Natural killer cell treated with Interleukin-12 subunit alpha and Interleukin-12 subunit beta and Interleukin-15 and Interleukin-18, amount 100 ng/mL, for 72 hours (primary cell): ENCODE results near the gene COA1. TPM values are rescaled to one million over a fixed set of nuclear protein-coding genes. Genes with fewer than 3 reads are reported as not detected.

ENCODE experiments used
- ATAC-seq, 2 donors: fragments of 150-1000 bp; cut with Tn5 transposase in 1 of 2; sonication (Bioruptor Pico), chemical (Tn5 transposase) in 1 of 2; 2 replicates each; pipeline ENCODE4 v1.10.0; 2021
- DNase-seq: peaks from one replicate; pipeline ENCODE4 v3.0.0; 2022; ENCODE audit warnings: low spot score
- H3K27ac Mint-ChIP-seq, 2 donors: 1 replicate in 1 of 2; 2 replicates in 1 of 2; pipeline ENCODE4 v1.8.0; 2022; ENCODE audit warnings: mixed read lengths in 2 of 2, mild to moderate bottlenecking in 1 of 2, moderate library complexity in 1 of 2
- H3K27me3 Mint-ChIP-seq, 2 donors: 1 replicate in 1 of 2; 2 replicates in 1 of 2; pipeline ENCODE4 v1.8.0; 2022; ENCODE audit warnings: mixed read lengths in 2 of 2
- H3K36me3 Mint-ChIP-seq: one replicate; pipeline ENCODE4 v1.8.0; 2022; ENCODE audit warnings: mixed read lengths
- H3K4me1 Mint-ChIP-seq, 2 donors: 1 replicate in 1 of 2; 2 replicates in 1 of 2; pipeline ENCODE4 v1.8.0; 2022; ENCODE audit warnings: low read depth in 2 of 2, mixed read lengths in 2 of 2, mild to moderate bottlenecking in 1 of 2
- H3K4me3 Mint-ChIP-seq: one replicate; pipeline ENCODE4 v1.8.0; 2022; ENCODE audit warnings: mixed read lengths
- H3K9me3 Mint-ChIP-seq: 2 replicates; pipeline ENCODE4 v1.8.0; 2022; ENCODE audit warnings: mixed read lengths
- total RNA-seq, 2 donors: library from RNA; stranded (reverse); gene quantifications; one replicate each; pipeline ENCODE4 v1.2.3, GENCODE V29; 2022

COA1 gene
- total RNA-seq, 2 donors from 2014 or later, result 77.2 to 119 TPM

- H3K27me3 Mint-ChIP-seq, result no peaks in the 10 kb centered on the region
- peaks cover 57% of the 10 kb centered on the region for H3K36me3 Mint-ChIP-seq
- H3K4me1 Mint-ChIP-seq, result peaks cover 65 to 76% of the 10 kb centered on the region in 2 donors
These were observed 103.9 kb downstream of the COA1 start for GRCh38 chr7:43625453-43625852.

GRCh38 chr7:43624156-43624555, 105.2 kb downstream of the COA1 start:
- no peak for ATAC-seq
- Mint-ChIP-seq H3K27me3 (no peaks in the 10 kb centered on the region), H3K4me1 (peaks cover 61 to 69% of the 10 kb centered on the region in 2 donors), H3K36me3 (peaks cover 54% of the 10 kb centered on the region), H3K27ac (no peak overlapping the region), H3K4me3 (peak overlapping the region; percentile 68), H3K9me3 (no peaks in the 10 kb centered on the region)
- no peak for DNase-seq

More at GRCh38 chr7:43625453-43625852, 103.9 kb downstream of the COA1 start:
- H3K4me3 Mint-ChIP-seq, result peak overlapping the region; percentile 68
- ATAC-seq, result peak; percentile 89 to 96
- H3K9me3 Mint-ChIP-seq, result no peaks in the 10 kb centered on the region
- DNase-seq, result peak; percentile 80
- no peak overlapping the region for H3K27ac Mint-ChIP-seq

GRCh38 chr7:43621729-43622448, 107.4 kb downstream of the COA1 start:
- H3K4me1 Mint-ChIP-seq, result peaks cover 40 to 50% of the 10 kb centered on the region in 2 donors
- peak overlapping the region; percentile 60 for H3K4me3 Mint-ChIP-seq
- peaks cover 33% of the 10 kb centered on the region for H3K36me3 Mint-ChIP-seq
- DNase-seq, result no peak
- no peaks in the 10 kb centered on the region for H3K9me3 Mint-ChIP-seq
- H3K27me3 Mint-ChIP-seq, result no peaks in the 10 kb centered on the region
- H3K27ac Mint-ChIP-seq, result no peak overlapping the region
- ATAC-seq, result peak in 1 of 2 donors; percentile 57

- H3K27ac Mint-ChIP-seq, result no peak overlapping the region
- H3K36me3 Mint-ChIP-seq, result peaks cover 24% of the 10 kb centered on the region
- H3K4me1 Mint-ChIP-seq, result peaks cover 34 to 38% of the 10 kb centered on the region in 2 donors
- DNase-seq (no peak), ATAC-seq (no peak)
- H3K9me3 Mint-ChIP-seq, result no peaks in the 10 kb centered on the region
- no peak overlapping the region for H3K4me3 Mint-ChIP-seq
- no peaks in the 10 kb centered on the region for H3K27me3 Mint-ChIP-seq
These were observed 109.9 kb downstream of the COA1 start for GRCh38 chr7:43619213-43620012.

- H3K36me3 Mint-ChIP-seq, result peaks cover 18% of the 10 kb centered on the region
- peaks cover 35 to 42% of the 10 kb centered on the region in 2 donors for H3K4me1 Mint-ChIP-seq
- H3K27me3 Mint-ChIP-seq, result no peaks in the 10 kb centered on the region
- DNase-seq (no peak), ATAC-seq (no peak)
- no peak overlapping the region for H3K27ac Mint-ChIP-seq
- no peaks in the 10 kb centered on the region for H3K9me3 Mint-ChIP-seq
- no peak overlapping the region for H3K4me3 Mint-ChIP-seq
These were observed 111.2 kb downstream of the COA1 start for GRCh38 chr7:43618073-43618472.

- no peak for DNase-seq
- ATAC-seq, result no peak
- Mint-ChIP-seq H3K27me3 (no peaks in the 10 kb centered on the region), H3K9me3 (no peaks in the 10 kb centered on the region), H3K4me1 (peaks cover 36 to 42% of the 10 kb centered on the region in 2 donors), H3K36me3 (peaks cover 15% of the 10 kb centered on the region), H3K4me3 (no peak overlapping the region), H3K27ac (no peak overlapping the region)
These were observed 112.3 kb downstream of the COA1 start for GRCh38 chr7:43616977-43617376.

GRCh38 chr7:43615558-43616145, 113.7 kb downstream of the COA1 start:
- Mint-ChIP-seq H3K4me3 (peak overlapping the region; percentile 7), H3K4me1 (peaks cover 32 to 41% of the 10 kb centered on the region in 2 donors), H3K36me3 (peaks cover 18% of the 10 kb centered on the region), H3K9me3 (no peaks in the 10 kb centered on the region), H3K27ac (no peak overlapping the region), H3K27me3 (no peaks in the 10 kb centered on the region)
- DNase-seq (no peak), ATAC-seq (no peak)

GRCh38 chr7:43612599-43613589, 116.4 kb downstream of the COA1 start:
- Mint-ChIP-seq H3K4me3 (peak overlapping the region; percentile 78), H3K27me3 (no peaks in the 10 kb centered on the region), H3K36me3 (peaks cover 35% of the 10 kb centered on the region), H3K4me1 (peaks cover 46 to 57% of the 10 kb centered on the region in 2 donors), H3K9me3 (no peaks in the 10 kb centered on the region), H3K27ac (peak overlapping the region in 1 of 2 donors; percentile 85)
- DNase-seq (no peak), ATAC-seq (peak; percentile 81 to 90)

- no peak for DNase-seq
- Mint-ChIP-seq H3K27ac (peak overlapping the region in 1 of 2 donors; percentile 85), H3K27me3 (no peaks in the 10 kb centered on the region), H3K36me3 (peaks cover 35% of the 10 kb centered on the region), H3K4me3 (peak overlapping the region; percentile 78), H3K9me3 (no peaks in the 10 kb centered on the region), H3K4me1 (peaks cover 46 to 57% of the 10 kb centered on the region in 2 donors)
- ATAC-seq, result no peak
These were observed 117.2 kb downstream of the COA1 start for GRCh38 chr7:43612128-43612527.

- ATAC-seq, result no peak
- Mint-ChIP-seq H3K27me3 (no peaks in the 10 kb centered on the region), H3K9me3 (no peaks in the 10 kb centered on the region), H3K4me1 (peaks cover 53 to 63% of the 10 kb centered on the region in 2 donors), H3K36me3 (peaks cover 35% of the 10 kb centered on the region), H3K4me3 (no peak overlapping the region), H3K27ac (peak overlapping the region; percentile 72 to 86)
- no peak for DNase-seq
These were observed 120.2 kb downstream of the COA1 start for GRCh38 chr7:43609097-43609496.

GRCh38 chr7:43604251-43604650, 125.1 kb downstream of the COA1 start:
- Mint-ChIP-seq H3K4me1 (peaks cover 34 to 42% of the 10 kb centered on the region in 2 donors), H3K27ac (peak overlapping the region; percentile 13 to 56), H3K27me3 (no peaks in the 10 kb centered on the region), H3K9me3 (no peaks in the 10 kb centered on the region), H3K4me3 (peak overlapping the region; percentile 0), H3K36me3 (peaks cover 27% of the 10 kb centered on the region)
- DNase-seq (no peak), ATAC-seq (no peak)

- DNase-seq (no peak), ATAC-seq (no peak)
- no peaks in the 10 kb centered on the region for H3K9me3 Mint-ChIP-seq
- H3K27ac Mint-ChIP-seq, result no peak overlapping the region
- peaks cover 15% of the 10 kb centered on the region for H3K36me3 Mint-ChIP-seq
- no peak overlapping the region for H3K4me3 Mint-ChIP-seq
- no peaks in the 10 kb centered on the region for H3K27me3 Mint-ChIP-seq
- peaks cover 23 to 33% of the 10 kb centered on the region in 2 donors for H3K4me1 Mint-ChIP-seq
These were observed 127.1 kb downstream of the COA1 start for GRCh38 chr7:43602256-43602655.

GRCh38 chr7:43600056-43600455, 129.3 kb downstream of the COA1 start:
- DNase-seq (no peak), ATAC-seq (no peak)
- no peaks in the 10 kb centered on the region for H3K9me3 Mint-ChIP-seq
- no peaks in the 10 kb centered on the region for H3K27me3 Mint-ChIP-seq
- peaks cover 22 to 28% of the 10 kb centered on the region in 2 donors for H3K4me1 Mint-ChIP-seq
- peaks cover 15% of the 10 kb centered on the region for H3K36me3 Mint-ChIP-seq
- H3K27ac Mint-ChIP-seq, result peak overlapping the region; percentile 33 to 63
- H3K4me3 Mint-ChIP-seq, result no peak overlapping the region
